Fibroblast of the aortic adventitia (primary cell): Measurements from ENCODE around the gene RAD51AP2. TPM values are rescaled to one million over a fixed set of nuclear protein-coding genes. Genes with fewer than 3 reads are reported as not detected.
A peak's percentile ranks its signal among the peaks of the same experiment; 100 is the strongest.
"Not testable (repeated sequence)": the region's sequence is repeated elsewhere in the genome, so short reads cannot be mapped to it uniquely, and the experiment has no call there.

Experiments
- DNase-seq: peaks from one replicate; pipeline ENCODE4 v3.0.0-alpha.2; 2010; ENCODE audit warnings: low read depth
- H3K4me3 ChIP-seq: 2 replicates; pipeline ENCODE4 v1.5.1; 2011; ENCODE audit warnings: low read depth, mild to moderate bottlenecking, control low read depth, low read length, moderate library complexity
- CTCF ChIP-seq: IDR thresholded peaks from 2 replicates; pipeline ENCODE4 v1.5.1; 2011; ENCODE audit warnings: mild to moderate bottlenecking, low read length, control low read depth, inconsistent platforms; ENCODE audit not compliant: insufficient read depth
- total RNA-seq: library from RNA; depleted of rRNA; stranded (reverse); fragments of >200 nt; gene quantifications from 2 replicates; pipeline ENCODE4 v1.2.3, GENCODE V29; 2012; ENCODE audit warnings: low replicate concordance

Gene RAD51AP2
- 0.09 TPM in 1 of 2 replicates, not detected in the other for total RNA-seq

GRCh38 chr2:17518212-17519154 is at the start of gene RAD51AP2:
TSS of gene RAD51AP2 (minus strand) at chr2:17518440. CDS start at chr2:17518415, 25 bp downstream.
- H3K4me3 ChIP-seq = peak within 1 kb of the TSS; percentile 63
- TF ChIP-seq CTCF = no peak
- DNase-seq = peak; percentile 66

- not testable (repeated sequence) for DNase-seq, H3K4me3 ChIP-seq
Measured at GRCh38 chr2:17565726-17566125, 47.5 kb upstream of the RAD51AP2 start.

- H3K4me3 ChIP-seq = no peak overlapping the region
- no peak for TF ChIP-seq CTCF
- no peak for DNase-seq
Measured at GRCh38 chr2:17558878-17559277, 40.6 kb upstream of the RAD51AP2 start.

- no peak for TF ChIP-seq CTCF
- peak; percentile 44 for DNase-seq
- no peak overlapping the region for H3K4me3 ChIP-seq
Measured at GRCh38 chr2:17558053-17558452, 39.8 kb upstream of the RAD51AP2 start.

GRCh38 chr2:17557596-17557995 is 39.4 kb upstream of the RAD51AP2 start:
- TF ChIP-seq CTCF = no peak
- H3K4me3 ChIP-seq = no peak overlapping the region
- DNase-seq = no peak

- no peak overlapping the region for H3K4me3 ChIP-seq
- TF ChIP-seq CTCF = no peak
- no peak for DNase-seq
Measured at GRCh38 chr2:17555150-17555549, 36.9 kb upstream of the RAD51AP2 start.

GRCh38 chr2:17550907-17551306 is 32.7 kb upstream of the RAD51AP2 start:
- no peak for TF ChIP-seq CTCF

More at GRCh38 chr2:17550907-17551306, 32.7 kb upstream of the RAD51AP2 start:
- H3K4me3 ChIP-seq = no peak overlapping the region
- DNase-seq = no peak
